Activated T-helper 1 cell treated with anti-CD3 and anti-CD28 coated beads, Interleukin-2, amount 50 U/mL, for 16 hours (primary cell): ENCODE data around the gene DNAJB8.

Experiments
- DNase-seq, 2 donors: peaks; one replicate each; pipeline ENCODE4 v3.0.0-alpha.2; 2020; ENCODE audit warnings: low read depth in 1 of 2, low spot score in 1 of 2

DNAJB8 gene

DNA sequence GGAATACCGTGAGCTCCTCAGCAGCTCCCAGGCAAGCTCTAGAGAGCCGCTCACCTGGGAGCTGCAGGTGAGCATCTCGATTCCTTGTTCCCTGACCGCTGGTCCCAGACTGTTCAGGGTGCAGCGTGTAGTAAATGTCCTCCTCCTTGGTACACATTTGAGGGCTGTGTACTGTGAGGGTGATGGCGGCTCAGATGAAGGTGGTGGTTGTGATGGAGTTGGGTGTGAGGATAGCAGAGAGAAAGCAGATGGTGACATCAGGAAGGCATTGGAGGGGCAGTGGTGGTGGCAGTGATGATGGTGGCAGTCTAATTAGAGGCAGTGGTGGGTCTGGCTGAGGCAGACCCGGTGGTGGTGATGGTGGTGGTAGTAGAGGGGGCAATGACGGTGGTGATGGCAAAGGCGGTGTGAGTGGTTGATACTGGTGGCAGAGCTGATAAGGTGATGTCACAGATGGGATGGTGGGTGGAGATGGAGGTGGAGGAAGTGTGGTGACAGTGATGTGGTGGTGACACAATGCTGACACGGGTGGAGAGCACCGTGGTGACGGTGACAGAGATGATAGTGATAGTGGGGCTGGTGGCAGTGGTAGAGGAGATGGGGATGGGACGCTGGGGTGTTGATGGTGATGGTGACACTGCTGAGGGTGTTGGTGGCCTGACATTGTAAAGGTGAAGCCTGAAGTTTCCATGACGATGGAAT lies at the start of gene DNAJB8:
Gene DNAJB8, minus strand, starts transcription at position 51 of the 702 bp plus-strand sequence. CDS start 3,645 bp downstream, outside the sequence.
- DNase-seq: no peak

DNA sequence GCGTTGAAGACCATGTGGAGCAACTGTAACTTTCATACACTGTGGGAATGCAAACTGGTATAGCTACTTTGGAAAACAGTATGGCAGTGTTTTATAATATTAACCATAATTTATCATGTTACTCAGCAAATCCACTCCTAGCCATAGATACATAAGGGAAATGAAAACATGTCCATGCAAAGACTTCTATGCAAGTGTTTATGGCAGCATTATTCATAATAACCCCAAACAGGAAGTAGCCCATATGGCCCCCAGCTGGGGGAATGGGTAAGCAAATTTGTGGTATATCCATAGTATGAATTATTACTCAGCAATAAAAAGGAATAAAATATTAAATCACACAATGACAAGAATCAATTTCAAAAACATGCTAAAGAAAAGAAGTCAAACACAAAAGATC lies 49.3 kb upstream of the DNAJB8 start:
- no peak for DNase-seq

DNA sequence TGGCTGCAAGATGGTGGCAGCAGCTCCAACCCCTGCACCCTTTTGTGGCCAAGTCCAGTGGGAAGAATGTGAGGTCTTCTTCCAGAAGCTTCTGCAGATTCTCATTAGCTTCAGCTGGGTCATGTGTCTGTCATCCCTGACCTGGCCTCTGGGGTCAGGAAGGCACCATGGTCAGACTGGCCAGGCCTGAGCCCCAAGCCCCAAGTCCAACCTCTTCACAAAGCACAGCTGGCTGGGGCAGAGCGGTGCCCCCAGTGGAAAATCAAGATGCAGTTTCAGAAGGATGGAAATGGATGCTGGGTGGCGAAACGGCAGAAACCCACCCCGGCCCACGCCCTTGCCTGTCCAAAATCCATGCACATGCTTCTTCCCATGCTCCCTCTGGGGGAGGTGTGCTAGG lies 42.2 kb upstream of the DNAJB8 start:
- DNase-seq: no peak

DNA sequence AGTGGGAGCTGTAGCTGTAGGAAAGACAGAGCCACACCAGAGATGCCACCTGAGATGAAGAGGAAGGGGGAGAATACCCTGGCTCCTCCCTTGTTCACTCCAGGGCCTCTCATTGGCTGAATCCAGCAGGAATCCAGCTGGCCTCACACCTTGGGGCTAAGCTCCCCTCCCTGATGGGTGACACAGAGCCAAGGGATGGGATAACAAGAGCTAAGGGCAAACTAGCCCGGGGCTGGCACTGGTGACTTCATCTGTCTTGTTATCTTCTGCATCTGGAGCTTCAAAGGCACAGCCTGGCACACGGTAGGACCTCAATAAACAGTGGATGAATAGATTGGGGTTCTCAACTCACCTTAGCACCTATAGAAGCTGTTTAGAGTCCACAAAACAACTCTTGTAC lies 40.1 kb upstream of the DNAJB8 start:
- no peak for DNase-seq

DNA sequence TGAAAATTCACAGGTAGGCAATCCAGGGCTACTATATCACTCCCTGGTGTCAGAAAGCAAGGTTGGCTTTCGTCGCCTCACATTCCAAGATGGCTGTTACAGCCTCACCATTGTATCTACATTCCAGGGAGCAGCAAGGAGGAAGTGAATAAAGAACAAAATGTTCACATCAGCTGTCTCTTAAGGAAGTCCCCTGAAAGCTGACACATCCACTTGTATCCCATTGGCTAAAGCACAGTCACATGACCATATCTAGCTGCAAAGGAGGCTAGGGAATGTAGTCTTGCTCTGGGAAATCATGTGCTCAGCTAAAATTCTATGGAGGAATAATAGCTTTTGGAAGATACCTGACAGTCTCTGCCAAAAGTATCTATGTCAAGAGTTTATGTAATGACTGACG lies 39.1 kb upstream of the DNAJB8 start:
- no peak for DNase-seq

DNA sequence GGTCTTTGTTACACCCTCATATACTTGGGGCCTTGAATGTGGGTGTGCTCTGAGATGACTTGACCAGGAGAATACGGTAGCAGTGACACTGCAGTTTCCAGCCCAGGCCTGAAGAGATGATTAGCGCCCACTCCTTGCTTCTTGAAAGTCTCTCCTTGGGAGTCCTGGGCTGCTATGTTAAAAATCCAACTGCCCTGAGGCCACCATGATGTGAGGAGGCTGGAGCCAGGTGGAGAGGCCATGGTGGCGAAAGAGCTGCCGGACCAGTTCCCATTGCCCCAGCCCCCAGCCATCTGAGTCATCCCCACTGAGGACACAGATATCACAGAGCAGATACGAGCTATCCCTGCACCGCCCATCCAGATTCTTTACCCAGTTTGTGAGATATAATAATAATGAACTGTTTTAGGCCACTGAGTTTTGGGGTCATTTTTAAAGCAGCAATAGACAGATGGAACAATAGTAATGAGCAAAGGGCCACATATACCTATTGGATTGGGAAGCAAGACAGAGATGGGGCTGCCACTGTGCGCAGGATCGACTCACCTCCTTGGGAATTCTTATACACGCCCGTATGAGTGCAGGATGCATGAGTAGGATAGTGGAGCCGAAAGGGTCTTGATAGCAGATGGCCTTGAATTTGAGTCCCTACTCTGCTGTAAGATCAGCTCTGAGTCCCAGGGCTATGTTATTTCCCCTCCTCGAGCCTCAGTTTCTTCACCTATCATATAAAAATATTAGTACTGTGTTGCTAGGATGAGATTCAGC lies 38.5 kb upstream of the DNAJB8 start:
- DNase-seq: no peak

DNA sequence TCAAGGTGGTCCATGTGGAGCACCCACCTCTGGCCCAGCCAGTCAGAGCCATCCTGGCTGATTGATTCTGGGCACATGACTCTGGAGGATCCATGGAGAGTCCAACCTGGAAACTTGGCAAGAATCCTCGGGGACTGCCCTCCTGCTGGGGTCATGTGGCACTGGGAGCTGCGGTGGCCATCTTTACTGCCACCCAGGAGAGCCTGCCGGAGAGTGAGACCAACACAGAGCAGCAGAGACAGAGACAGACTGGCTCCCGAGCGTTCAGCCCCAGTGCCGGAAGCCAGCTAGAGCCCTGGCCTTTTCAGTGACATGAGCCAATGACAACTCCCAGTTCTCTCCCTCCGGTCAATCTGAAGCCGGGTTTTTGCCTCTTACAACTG lies 37.8 kb upstream of the DNAJB8 start:
- no peak for DNase-seq

DNA sequence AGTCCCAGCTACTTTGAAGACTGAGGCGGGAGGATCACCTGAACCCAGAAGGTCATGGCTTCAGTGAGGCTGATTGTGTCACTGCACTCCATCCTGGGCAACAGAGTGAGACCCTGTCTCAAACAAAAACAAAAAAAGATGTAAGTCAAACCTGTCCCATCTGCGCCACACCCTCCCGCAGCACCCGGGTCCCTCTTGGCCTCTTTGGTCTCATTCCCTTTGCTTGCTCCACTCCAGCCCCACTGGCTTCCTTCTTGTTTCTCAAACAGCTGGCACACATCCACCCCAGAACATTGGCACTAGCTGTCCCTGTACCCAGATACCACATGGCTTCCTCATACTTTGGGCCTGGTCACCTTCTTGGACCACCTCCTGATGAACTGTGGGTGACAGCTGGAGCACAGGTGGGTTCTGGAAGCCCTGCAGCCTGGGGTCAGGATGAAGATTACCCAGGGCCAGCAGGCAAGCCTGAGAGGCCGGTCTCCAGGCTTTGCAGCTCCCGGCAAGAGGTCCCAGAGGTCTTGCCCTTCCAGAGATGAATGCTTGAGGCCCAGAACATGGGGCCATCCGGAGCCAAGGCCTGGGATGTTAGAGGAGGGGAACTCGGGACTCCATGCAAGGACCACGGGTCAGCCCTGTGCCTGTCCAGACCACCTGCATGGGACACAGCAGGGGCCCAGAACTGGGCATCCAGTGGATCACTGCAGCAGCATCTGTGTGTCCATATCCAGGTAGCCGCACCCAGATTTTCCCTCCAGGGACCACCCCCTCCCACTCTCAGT lies 37.3 kb upstream of the DNAJB8 start:
- DNase-seq: no peak

DNA sequence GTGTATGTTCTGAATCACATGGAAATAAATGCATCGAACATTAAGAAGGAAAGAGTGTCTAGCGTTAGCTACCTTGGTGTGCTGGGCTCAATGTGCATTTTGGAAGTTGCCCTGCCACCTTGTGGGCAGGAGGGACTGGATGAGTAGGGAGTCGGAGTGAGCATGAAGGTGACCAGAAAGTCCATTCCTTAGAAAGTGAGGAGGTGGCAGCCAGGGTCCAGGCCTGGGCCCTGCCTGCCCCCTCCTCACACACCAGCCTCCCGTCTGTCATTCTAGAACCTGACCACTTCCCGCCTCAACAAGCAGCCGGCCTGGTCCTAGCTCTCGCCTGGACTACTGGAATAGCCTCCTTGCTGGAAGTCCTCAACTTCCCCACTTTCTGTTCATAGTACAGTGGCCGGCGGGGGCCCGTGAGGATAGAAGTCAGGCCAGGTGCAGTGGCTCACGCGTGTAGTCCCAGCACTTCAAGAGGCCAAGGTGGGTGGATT lies 36.5 kb upstream of the DNAJB8 start:
- no peak for DNase-seq

DNA sequence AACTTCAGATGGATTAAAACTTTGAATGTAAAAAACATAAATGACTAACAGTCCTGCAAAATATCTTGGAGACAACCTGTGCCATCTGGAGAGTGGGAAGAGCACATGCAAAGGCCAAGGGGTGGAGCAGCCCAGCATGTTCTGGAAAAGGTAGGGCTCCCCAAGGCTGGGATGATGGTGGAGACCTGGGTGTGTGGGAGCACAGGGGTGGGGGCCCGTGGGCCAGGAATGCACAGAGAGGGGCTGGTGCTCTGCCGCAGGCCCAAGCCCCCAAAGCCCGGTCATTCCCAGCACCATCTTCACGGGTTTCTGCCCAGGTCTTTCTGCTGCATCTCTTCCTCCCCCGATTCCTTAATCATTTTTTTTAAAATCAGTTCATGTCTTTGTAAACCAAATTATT lies 36.0 kb upstream of the DNAJB8 start:
- no peak for DNase-seq

DNA sequence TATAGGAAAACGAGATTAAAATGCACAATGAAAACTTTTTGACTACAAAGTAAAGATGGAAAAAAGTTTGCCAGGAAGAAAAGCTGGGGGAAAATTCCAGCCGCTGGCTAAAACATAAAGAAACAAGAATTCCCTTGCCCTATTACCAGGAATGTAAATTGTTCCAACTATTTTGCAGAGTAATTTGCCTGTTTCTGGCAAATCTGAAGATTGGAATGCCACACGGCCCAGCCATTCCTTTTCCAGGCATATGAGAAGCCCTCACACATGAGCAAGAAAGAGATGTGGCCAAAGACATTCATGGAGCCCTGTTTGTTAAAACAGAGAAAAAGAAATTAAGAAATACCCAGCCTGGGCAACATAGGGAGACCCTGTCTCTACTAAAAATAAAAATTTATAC lies 34.7 kb upstream of the DNAJB8 start:
- DNase-seq: no peak

DNA sequence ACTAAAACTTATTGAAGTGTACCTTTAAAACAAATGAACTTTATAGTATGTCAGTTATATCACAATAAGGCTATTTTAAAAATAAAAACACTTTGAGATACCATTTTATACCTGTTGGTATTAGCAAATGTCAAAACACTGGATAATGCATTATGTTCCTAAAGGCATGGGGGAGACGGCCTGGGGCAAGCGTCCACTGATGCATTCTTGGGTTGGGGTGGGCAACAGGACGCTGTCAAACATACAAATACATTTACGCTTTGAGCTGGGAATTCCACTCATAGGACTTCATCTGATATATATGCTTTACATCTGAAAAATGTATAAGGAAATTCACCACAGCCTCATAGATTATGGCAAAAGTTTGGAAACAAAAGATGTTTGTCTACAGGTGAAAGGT lies 33.9 kb upstream of the DNAJB8 start:
- DNase-seq: no peak

DNA sequence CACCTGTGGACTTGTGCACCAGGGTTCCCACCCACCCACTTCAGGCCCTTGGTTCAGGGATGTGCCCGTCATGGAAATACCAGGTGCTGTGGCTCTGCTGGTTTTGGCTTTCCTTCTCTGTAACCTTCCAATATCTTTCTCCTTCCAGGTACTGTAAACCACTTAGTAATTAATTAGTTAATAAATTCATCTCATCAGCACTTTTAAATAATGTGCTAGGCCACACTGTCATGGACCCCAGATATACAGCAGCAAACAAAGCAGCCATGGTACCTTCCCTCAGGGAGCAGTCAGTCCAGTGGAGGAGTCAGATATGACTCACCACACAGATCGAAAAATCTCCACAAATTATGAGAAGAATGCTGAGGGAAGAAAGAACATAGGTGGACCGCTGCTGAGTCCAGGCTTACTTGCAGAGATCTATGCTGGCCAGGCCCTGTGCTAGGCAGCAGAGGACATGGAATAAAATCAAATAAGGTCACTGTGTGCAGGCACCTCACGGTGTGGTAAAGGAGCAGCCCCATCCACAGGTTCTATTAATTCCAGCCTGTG lies 33.1 kb upstream of the DNAJB8 start:
- DNase-seq: no peak

DNA sequence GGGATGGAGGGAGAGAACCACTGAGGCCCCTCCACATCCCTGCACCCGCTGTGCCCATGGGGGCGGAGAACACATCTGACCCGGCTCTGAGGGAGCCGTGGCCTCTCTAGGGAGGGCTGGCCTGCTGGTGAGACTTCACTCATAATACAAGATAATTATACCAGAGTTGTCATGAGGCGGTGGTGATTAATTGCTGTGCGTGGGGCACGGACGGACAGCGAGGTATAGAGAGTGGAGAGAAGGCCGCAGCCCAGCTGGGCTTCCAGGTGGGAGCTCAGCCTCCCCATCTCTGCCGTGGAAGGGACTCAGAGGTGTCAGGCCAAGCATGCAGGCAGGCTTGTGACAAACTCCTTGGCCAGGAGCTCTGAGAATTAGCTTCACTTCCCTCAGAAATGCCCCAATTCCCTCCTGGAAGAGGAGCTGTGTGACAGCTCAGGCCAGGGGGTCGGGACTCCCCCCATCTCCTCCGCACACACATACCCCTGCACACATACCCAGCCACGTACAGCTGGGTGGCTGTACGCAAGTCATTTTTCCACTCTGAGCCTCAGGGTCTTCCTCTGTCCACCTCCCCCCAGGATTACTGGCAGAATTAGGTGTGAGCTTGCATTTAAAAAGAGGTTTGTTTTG lies 32.3 kb upstream of the DNAJB8 start:
- no peak for DNase-seq

DNA sequence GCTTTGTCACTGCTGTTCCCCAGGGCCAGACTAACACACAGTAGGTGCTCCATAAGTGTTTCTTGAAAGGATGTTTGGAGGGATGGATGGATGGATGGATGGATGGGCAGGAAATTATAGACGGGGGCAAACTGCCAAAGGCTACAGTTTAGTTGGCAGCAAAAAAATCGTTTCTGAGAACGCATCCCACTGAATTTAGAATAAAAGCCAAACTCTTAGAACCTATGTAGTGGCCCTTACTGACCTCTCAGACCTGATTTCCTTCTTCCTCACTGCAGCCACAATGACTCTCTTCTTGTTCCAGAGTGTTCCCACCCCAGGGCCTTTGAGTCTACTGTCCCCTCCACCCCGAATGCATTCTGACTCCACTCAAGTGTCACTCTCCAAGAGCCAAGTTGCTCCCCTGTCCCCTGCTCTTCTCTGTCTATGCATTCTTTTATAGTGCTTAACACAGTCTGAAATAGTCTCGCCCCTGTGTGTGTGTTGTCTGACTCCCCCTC lies 31.5 kb upstream of the DNAJB8 start:
- DNase-seq: no peak

DNA sequence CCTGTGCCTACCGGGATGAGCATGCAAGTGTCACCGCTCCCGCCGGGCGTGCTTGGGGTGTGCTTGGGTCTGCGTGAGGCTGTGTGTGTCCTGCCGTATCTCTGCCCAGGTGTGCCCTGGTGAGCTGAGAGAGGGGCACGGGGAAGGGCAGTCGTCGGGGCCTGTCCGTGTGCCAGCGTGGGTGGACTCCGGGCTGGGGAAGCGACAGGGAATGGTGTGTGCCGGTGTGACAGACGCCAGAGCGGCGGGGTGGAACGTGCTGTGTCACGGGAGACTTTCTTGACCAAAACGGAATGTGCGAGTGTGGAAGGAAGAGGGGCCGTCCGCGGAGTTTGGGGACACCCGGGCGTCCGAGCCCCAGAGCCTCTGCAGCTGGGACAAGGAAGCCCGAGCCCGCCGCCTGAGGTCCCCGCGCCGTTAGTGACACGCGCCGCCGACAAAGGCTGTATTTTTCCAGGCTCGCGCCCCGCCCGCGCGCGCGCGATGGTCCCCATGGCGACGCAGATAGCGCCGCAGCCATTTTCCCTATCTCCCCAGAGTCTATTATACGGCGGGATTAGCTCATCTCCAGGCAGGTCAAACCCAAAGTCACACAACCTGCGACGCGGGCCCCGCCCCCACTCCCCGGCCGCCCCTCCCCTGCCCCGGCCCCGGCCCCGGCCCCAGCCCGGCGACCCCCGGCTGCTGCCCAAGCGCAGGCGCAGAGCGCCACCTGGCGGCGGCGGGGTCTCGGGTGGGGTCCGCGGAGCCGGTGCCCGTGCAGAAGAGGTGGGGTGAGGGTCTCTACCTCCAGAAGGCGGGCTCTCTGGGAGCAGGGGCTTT lies 30.8 kb upstream of the DNAJB8 start:
- peak; percentile 35 to 57 for DNase-seq

DNA sequence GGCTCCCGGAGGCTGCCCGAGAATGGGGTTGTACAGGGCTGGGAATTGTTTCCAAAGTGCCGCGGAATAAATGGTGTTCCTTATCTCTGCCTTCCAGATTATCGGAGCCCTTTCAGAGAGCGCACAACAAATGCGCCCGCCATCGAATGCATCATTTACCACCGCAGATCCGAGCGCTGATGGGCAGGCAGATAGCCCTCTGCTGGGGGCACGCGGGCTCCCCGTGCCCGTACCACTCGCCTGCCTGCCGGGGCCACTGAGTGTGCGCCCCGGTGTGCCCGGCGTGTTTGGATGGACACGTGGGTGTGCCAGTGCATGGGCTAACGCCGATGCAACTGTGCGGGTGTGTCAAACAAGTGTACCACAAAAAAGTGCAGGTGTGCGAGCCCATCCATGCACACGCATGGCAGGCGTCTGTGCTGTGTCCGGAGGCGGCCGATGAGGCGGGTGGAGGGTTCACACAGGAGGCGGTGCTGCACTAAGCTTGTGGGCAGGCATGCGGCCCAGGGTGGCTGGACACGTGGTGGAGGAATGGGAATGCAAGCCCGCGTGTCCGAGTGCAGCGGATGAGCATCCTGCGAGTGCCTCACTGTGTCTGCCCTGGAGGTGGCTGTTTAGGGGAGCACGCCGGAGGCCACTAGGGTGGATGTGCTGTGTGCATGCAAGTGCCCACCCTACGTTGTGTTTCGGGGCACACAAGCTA lies 30.1 kb upstream of the DNAJB8 start:
- no peak for DNase-seq

DNA sequence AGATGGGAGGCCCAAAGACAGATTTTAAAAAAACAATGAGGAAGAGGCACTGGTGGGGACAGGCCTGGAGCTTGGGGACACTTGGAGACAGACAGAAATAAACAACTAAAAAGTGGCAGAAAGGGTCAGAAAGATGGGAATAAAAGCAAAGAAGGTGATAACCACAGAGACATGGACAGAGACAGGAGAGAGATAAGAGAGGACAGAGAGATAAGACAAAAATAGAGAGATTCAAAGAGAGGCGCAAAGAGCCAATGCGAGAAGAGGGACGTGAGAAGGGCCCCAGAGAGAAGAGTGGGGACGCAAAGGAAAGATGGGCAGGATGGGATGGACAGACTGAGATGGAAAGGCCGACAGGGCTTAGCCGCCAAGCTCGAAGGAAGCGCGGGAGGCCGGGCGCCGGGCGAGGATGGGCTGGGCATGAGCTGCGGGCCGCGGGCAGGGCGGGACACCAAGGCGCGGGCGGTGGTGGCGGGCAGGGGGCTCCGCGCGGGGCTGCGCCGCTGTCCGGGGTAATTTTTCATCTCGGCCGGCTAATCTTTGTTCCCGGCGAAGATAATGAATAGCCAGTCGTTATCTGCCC lies 29.4 kb upstream of the DNAJB8 start:
- DNase-seq: no peak

DNA sequence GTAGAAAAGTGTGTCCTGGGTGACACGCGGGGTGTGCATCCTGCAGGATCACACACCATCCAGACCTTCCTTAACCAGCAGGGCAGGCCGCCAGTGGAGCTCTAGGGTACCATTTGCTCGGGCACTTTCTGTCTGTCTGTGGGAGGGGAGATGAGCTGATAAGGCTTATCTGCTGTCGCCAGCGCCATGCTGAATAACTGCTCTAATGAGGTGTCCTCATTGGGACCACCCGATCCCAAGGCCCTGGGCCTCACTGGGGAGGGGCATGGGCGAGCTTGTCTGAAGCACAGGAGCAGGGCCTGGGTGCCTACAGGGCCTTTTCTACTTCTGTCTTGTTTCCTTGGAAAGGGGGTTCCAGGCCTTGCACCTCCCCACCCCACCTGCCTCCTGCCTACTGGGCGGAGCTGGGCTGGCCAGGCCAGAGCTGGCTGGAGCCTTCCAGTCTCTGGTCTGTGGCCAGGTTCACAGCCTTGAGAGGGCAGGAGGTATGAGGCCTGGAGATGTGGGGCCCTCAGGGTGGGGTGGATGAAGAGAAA lies 28.8 kb upstream of the DNAJB8 start:
- no peak for DNase-seq
